Vagina (tissue), 2 donors: ENCODE measurements around the gene MYOC.

Source experiments
- CTCF ChIP-seq, 3 experiments: fragments of 450-650 bp in 2 of 3; fragments of 200-600 bp in 1 of 3; sonication (generic) in 1 of 3; IDR thresholded peaks; one replicate each; pipeline ENCODE4 v1.5.1; 2017 to 2019; ENCODE audit warnings: antibody characterized with exemption in 3 of 3, mild to moderate bottlenecking in 2 of 3, moderate library complexity in 2 of 3
- POLR2AphosphoS5 ChIP-seq, 2 donors: sonication (generic); formaldehyde crosslinking; IDR thresholded peaks; one replicate each; pipeline ENCODE4 v1.9.0; 2017; ENCODE audit warnings: antibody characterized with exemption in 2 of 2, mild to moderate bottlenecking in 2 of 2, low read depth in 1 of 2; ENCODE audit not compliant: insufficient read depth in 1 of 2

GRCh38 chr1:171670739-171671138 lies 18.3 kb upstream of the MYOC start:
- no peak for TF ChIP-seq CTCF (IDR thresholded peaks at IDR 0.05)
- TF ChIP-seq POLR2AphosphoS5 (IDR thresholded peaks at IDR 0.05; ENCODE audit: insufficient read depth in 1 of 2, low read depth in 1 of 2) = no peak
